ENCODE results near the gene PUM2. TPM values are rescaled to one million over a fixed set of nuclear protein-coding genes. Genes with fewer than 3 reads are reported as not detected.

Gene PUM2
- total RNA-seq, 4 donors from 2014 or later: 26.0 to 36.4 (median 29.6) TPM

DNA sequence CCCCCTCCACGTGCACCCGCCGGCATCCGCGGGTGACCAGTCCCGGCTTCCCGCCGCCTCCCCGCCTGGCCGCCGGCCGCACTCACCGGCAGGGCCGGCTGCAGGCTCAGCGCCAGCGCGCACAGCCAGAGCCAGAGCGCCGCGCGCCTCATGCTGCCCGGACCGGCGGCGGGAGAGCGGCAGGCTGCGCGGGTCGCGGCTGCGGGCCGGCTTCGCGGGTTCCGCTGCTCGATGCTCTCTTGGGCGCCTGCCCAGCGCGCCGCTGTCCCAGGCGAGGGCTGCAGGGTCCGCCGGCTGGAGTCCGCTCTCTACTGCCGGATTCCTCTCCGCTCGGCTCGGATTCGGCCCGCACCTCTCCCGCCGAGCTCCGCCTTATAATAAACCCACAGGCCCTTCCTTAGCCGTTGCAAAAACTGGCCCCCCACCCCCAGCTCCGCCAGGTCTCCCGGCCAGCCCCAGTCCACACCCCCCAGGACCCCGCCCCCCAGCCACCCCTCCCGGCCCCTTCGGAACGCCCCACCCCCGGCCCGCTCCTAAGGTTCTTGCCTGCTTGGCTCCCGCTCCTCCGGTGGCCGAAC, 125.8 kb downstream of the PUM2 start, which contains the start of gene SDC1:
TSS of gene SDC1 (minus strand) at position 415 of the 578 bp plus-strand sequence. CDS start at position 152, 263 bp downstream.
- H3K9me3 ChIP-seq: no peaks in the 10 kb centered on the region
- in situ Hi-C loops (cut with MboI; ENCODE audit: low sequenced_read_pairs in 4 of 4) (no loop called here), intact Hi-C loops (cut with DNase I; ENCODE audit: low total_unique reads) (loop anchor here (10.0 kb wide), 1 partner anchor 80 kb away; no protein-coding TSS in a partner anchor)
- H3K4me3 ChIP-seq: peak within 1 kb of the TSS; percentile 62 to 68 (median 64)
- no peak within 1 kb of the TSS for H3K27ac ChIP-seq
- TF ChIP-seq, protein P1, sequence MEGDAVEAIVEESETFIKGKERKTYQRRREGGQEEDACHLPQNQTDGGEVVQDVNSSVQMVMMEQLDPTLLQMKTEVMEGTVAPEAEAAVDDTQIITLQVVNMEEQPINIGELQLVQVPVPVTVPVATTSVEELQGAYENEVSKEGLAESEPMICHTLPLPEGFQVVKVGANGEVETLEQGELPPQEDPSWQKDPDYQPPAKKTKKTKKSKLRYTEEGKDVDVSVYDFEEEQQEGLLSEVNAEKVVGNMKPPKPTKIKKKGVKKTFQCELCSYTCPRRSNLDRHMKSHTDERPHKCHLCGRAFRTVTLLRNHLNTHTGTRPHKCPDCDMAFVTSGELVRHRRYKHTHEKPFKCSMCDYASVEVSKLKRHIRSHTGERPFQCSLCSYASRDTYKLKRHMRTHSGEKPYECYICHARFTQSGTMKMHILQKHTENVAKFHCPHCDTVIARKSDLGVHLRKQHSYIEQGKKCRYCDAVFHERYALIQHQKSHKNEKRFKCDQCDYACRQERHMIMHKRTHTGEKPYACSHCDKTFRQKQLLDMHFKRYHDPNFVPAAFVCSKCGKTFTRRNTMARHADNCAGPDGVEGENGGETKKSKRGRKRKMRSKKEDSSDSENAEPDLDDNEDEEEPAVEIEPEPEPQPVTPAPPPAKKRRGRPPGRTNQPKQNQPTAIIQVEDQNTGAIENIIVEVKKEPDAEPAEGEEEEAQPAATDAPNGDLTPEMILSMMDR (IDR thresholded peaks at IDR 0.05 in 4 of 5, conservative IDR thresholded peaks at IDR 0.05 in 1 of 5): no peak
- no peak for TF ChIP-seq POLR2A (IDR thresholded peaks at IDR 0.05)
- H3K36me3 ChIP-seq: no peaks in the 10 kb centered on the region
- ATAC-seq (peak; percentile 50 to 62), DNase-seq (no peak)
- H3K4me1 ChIP-seq: peaks cover 0 to 8% of the 10 kb centered on the region in 2 donors
- peaks cover 14 to 21% (median 21%) of the 10 kb centered on the region in 3 donors for H3K27me3 ChIP-seq

DNA sequence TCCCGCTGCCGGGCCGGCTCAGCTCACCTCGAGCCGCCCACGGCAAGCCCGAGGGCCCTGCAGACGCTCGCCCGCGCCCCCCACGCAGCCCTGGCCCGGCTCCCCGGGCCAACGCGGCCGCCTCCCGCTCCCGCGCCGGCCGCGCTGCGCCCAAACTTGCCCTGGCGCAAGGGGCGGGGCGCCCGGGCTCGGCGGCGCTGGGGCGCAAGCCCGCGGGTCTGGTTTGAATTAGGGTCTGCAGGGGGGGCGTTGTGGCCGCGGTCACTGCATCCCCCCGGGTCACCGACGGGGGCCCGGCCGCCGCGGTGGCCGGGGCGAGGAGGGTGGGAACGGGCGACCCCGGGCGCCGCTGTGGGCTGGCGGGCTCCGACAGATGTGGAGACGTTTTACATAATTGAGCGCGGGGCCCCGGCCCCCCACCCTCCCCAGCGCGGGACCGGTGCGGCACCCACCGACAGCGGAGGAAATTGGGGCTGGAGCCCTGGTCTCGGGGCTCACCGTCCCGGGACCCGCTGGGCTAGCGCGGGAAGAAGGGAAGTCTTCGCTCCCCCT, 126.4 kb downstream of the PUM2 start:
- in situ Hi-C loops (cut with MboI; ENCODE audit: low sequenced_read_pairs in 4 of 4): no loop called here
- DNase-seq (no peak), ATAC-seq (peak; percentile 34 to 39)
- Histone ChIP-seq H3K9me3 (no peaks in the 10 kb centered on the region), H3K36me3 (no peaks in the 10 kb centered on the region), H3K4me3 (peak overlapping the region; percentile 62 to 68 (median 64)), H3K27ac (no peak overlapping the region), H3K4me1 (peaks cover 0 to 8% of the 10 kb centered on the region in 2 donors), H3K27me3 (peaks cover 14 to 21% (median 19%) of the 10 kb centered on the region in 3 donors)
- intact Hi-C loops (cut with DNase I; ENCODE audit: low total_unique reads): loop anchor here (10.0 kb wide), 1 partner anchor 79 kb away; no protein-coding TSS in a partner anchor
- TF ChIP-seq POLR2A (IDR thresholded peaks at IDR 0.05): no peak
- TF ChIP-seq, protein P1 (IDR thresholded peaks at IDR 0.05 in 4 of 5, conservative IDR thresholded peaks at IDR 0.05 in 1 of 5): no peak

DNA sequence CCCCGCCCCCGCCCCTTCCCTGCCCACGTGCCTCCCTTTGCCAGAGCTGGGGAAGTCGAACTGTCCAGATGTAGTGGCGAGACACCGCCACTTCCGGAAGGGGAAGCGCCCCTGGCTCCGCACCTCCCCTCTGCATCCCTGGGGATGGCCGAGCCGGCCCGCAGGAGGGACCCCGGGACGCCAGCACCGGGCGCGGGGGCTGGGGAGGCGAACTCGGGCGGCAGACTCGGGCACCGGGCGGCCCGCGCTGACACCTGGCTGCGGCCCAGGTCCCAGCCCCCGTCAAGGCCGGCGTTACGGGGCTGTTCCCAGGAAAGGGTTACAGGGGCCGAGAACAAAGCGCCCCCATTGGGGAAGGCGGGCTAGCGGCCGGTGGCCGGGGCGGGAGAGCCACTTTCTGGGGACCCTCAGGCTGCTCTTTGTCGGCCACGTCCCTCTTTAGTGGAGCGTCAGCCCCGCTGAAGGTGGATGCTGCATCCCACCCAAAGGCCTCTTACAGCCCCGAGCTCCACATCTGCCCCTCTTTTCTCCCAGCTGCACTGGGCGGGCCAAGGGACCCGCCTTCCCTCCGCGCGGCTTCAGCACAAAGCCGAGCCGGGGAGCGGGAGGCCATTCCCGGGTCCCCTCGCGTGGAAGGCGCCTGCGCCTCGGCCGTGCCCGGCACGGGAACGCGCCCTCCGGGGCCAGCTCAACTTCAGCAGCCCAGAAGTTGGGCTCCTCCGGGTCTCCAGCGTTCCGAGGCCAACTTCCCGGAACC, 127.1 kb downstream of the PUM2 start:
- intact Hi-C loops (cut with DNase I; ENCODE audit: low total_unique reads): loop anchor here (10.0 kb wide), 1 partner anchor 79 kb away; no protein-coding TSS in a partner anchor
- H3K4me1 ChIP-seq: peaks cover 0 to 8% of the 10 kb centered on the region in 2 donors
- DNase-seq: no peak
- no peak overlapping the region for H3K27ac ChIP-seq
- peaks cover 14 to 21% (median 19%) of the 10 kb centered on the region in 3 donors for H3K27me3 ChIP-seq
- H3K9me3 ChIP-seq: no peaks in the 10 kb centered on the region
- in situ Hi-C loops (cut with MboI; ENCODE audit: low sequenced_read_pairs in 4 of 4): no loop called here
- H3K36me3 ChIP-seq: no peaks in the 10 kb centered on the region
- peak overlapping the region; percentile 51 to 68 (median 63) for H3K4me3 ChIP-seq
- ATAC-seq: peak; percentile 27 to 38
- TF ChIP-seq, protein P1 (IDR thresholded peaks at IDR 0.05 in 4 of 5, conservative IDR thresholded peaks at IDR 0.05 in 1 of 5): no peak
- TF ChIP-seq POLR2A (IDR thresholded peaks at IDR 0.05): no peak

DNA sequence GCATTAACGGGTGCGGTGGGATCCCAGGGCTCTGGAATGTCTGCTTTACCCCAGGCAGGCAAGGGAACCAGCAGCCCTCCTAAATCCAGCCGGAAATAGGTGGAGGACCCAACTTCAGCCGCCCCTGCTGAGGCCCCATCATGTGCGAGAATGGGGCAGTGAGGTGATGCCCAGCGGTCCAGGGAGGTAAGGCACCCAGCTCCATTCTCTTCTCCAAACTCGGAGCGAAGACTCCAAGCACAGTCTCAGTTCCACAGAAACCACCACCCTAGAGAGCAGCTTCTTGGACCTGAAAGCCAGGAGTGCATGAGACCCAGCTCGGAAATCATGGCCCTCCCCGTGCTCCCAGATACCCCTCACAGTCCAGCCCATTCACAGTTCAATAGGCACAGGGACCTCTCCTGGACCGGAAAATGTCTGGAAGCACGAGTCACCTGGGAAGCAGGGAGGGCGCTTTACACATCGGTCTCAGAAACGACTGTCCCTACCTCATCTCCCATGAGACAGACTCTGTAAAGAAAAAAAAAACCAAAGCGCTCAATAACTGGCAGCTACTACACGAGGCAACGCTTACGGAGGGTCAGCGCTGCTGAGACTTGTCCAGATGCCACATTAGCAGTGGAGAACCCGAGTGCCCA, 127.8 kb downstream of the PUM2 start:
- intact Hi-C loops (cut with DNase I; ENCODE audit: low total_unique reads): loop anchor here (10.0 kb wide), 1 partner anchor 78 kb away; no protein-coding TSS in a partner anchor
- DNase-seq (no peak), ATAC-seq (no peak)
- Histone ChIP-seq H3K4me1 (peaks cover 0 to 8% of the 10 kb centered on the region in 2 donors), H3K36me3 (no peaks in the 10 kb centered on the region), H3K9me3 (no peaks in the 10 kb centered on the region), H3K27ac (no peak overlapping the region), H3K27me3 (peaks cover 11 to 21% (median 19%) of the 10 kb centered on the region in 3 donors), H3K4me3 (peak overlapping the region; percentile 51 to 68 (median 63))
- in situ Hi-C loops (cut with MboI; ENCODE audit: low sequenced_read_pairs in 4 of 4): no loop called here
- no peak for TF ChIP-seq POLR2A (IDR thresholded peaks at IDR 0.05)
- TF ChIP-seq, protein P1 (IDR thresholded peaks at IDR 0.05 in 4 of 5, conservative IDR thresholded peaks at IDR 0.05 in 1 of 5): no peak

Data from gastrocnemius medialis (tissue), 4 donors.